ENCODE results near the gene RASSF5. TPM values are rescaled to one million over a fixed set of nuclear protein-coding genes. Genes with fewer than 3 reads are reported as not detected.
A peak's percentile ranks its signal among the peaks of the same experiment; 100 is the strongest.

The RASSF5 gene
- total RNA-seq, 1 experiment from 2014 or later: 12.4 TPM

- no peak overlapping the region for H3K4me3 ChIP-seq
- H3K27ac ChIP-seq: no peak overlapping the region
- intact Hi-C loops (cut with micrococcal nuclease; ENCODE audit: unreplicated experiment): no loop called here
- no peaks in the 10 kb centered on the region for H3K79me2 ChIP-seq (ENCODE audit: low read depth)
- peaks cover 5% of the 10 kb centered on the region; the same call in 1 of the 2 replicates for H3K9me3 ChIP-seq (ENCODE audit: insufficient read depth, low read depth)
- H4K20me1 ChIP-seq (ENCODE audit: insufficient read depth): no peaks in the 10 kb centered on the region
- H2AFZ ChIP-seq: no peak overlapping the region
- POLR2A ChIA-PET (ENCODE audit: unreplicated experiment): no interaction called here
- TF ChIP-seq, protein P1, sequence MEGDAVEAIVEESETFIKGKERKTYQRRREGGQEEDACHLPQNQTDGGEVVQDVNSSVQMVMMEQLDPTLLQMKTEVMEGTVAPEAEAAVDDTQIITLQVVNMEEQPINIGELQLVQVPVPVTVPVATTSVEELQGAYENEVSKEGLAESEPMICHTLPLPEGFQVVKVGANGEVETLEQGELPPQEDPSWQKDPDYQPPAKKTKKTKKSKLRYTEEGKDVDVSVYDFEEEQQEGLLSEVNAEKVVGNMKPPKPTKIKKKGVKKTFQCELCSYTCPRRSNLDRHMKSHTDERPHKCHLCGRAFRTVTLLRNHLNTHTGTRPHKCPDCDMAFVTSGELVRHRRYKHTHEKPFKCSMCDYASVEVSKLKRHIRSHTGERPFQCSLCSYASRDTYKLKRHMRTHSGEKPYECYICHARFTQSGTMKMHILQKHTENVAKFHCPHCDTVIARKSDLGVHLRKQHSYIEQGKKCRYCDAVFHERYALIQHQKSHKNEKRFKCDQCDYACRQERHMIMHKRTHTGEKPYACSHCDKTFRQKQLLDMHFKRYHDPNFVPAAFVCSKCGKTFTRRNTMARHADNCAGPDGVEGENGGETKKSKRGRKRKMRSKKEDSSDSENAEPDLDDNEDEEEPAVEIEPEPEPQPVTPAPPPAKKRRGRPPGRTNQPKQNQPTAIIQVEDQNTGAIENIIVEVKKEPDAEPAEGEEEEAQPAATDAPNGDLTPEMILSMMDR (conservative IDR thresholded peaks at IDR 0.05): no peak
- TF ChIP-seq EZH2 (IDR thresholded peaks at IDR 0.05; ENCODE audit: low read depth): no peak
- H3K27me3 ChIP-seq (ENCODE audit: insufficient read depth, low read depth): no peaks in the 10 kb centered on the region
- no TSS peak for BruUV-seq (replicated peaks)
- DNase-seq: no peak
- CTCF ChIA-PET: no interaction called here
- no peaks in the 10 kb centered on the region for H3K9me2 ChIP-seq (ENCODE audit: insufficient read depth)
- no peaks in the 10 kb centered on the region for H3K4me1 ChIP-seq (replicated peaks; ENCODE audit: insufficient read depth)
- no peak overlapping the region for H3K4me2 ChIP-seq
- H3K36me3 ChIP-seq (ENCODE audit: low read depth): no peaks in the 10 kb centered on the region
- H3F3A ChIP-seq (ENCODE audit: insufficient read depth, low read depth): no peaks in the 10 kb centered on the region
Observed at GRCh38 chr1:206628916-206629315, 121.6 kb downstream of the RASSF5 start.

GRCh38 chr1:206631085-206631509, 123.8 kb downstream of the RASSF5 start:
- Histone ChIP-seq H3K4me1 (replicated peaks; ENCODE audit: insufficient read depth) (peaks cover 10% of the 10 kb centered on the region), H3K9me2 (ENCODE audit: insufficient read depth) (no peaks in the 10 kb centered on the region), H3K4me3 (no peak overlapping the region), H3K9me3 (ENCODE audit: insufficient read depth, low read depth) (peaks cover 4% of the 10 kb centered on the region; the same call in 1 of the 2 replicates), H3K4me2 (no peak overlapping the region), H3K79me2 (ENCODE audit: low read depth) (no peaks in the 10 kb centered on the region), H3K27me3 (ENCODE audit: insufficient read depth, low read depth) (no peaks in the 10 kb centered on the region), H4K20me1 (ENCODE audit: insufficient read depth) (no peaks in the 10 kb centered on the region), H2AFZ (no peak overlapping the region), H3K36me3 (ENCODE audit: low read depth) (no peaks in the 10 kb centered on the region), H3K27ac (no peak overlapping the region), H3F3A (ENCODE audit: insufficient read depth, low read depth) (peaks cover 6% of the 10 kb centered on the region; the same call in 1 of the 2 replicates)
- BruUV-seq (replicated peaks): no TSS peak
- ChIA-PET CTCF (interaction anchor here (0.6 to 1.4 kb wide), 6 partner anchors 13 to 281 kb away, joined by 3 to 8 read pairs (median 5); partner anchors contain the start of gene EIF2D), POLR2A (ENCODE audit: unreplicated experiment) (interaction anchor here (0.7 kb wide), 1 partner anchor 401 kb away, joined by 3 read pairs; the partner anchor contains the start of gene C1orf116)
- TF ChIP-seq, protein P1 (conservative IDR thresholded peaks at IDR 0.05): peak; percentile 63
- no peak for TF ChIP-seq EZH2 (IDR thresholded peaks at IDR 0.05; ENCODE audit: low read depth)
- intact Hi-C loops (cut with micrococcal nuclease; ENCODE audit: unreplicated experiment): loop anchor here (5.0 to 10.0 kb wide), 3 partner anchors 424 to 866 kb away; partner anchors contain the start of genes CR1, PFKFB2 and YOD1
- peak; percentile 31 to 62 for DNase-seq

DNA sequence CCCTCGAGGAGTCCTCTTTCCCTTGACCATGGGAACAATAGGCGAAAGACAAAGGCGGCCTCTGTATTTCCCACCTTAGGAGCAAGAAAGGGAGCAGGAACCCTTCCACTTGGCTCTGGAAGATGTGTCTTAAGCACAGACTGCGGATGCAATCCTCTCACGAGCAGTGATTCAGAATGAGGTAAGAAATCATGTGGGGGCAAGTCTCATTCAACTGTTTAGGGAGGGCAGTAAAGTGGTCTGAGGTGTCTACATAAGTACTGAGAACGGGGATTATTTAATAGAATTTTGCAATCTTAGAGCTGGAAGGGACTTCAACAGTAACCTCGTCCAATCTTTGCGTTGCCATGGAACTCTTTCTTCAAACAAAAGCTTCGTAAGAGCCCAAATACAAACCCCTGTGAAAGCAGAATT, 126.4 kb downstream of the RASSF5 start:
- Histone ChIP-seq H3F3A (ENCODE audit: insufficient read depth, low read depth) (peaks cover 13% of the 10 kb centered on the region; the same call in 1 of the 2 replicates), H3K9me3 (ENCODE audit: insufficient read depth, low read depth) (no peaks in the 10 kb centered on the region), H3K36me3 (ENCODE audit: low read depth) (no peaks in the 10 kb centered on the region), H3K27ac (no peak overlapping the region), H3K9me2 (ENCODE audit: insufficient read depth) (no peaks in the 10 kb centered on the region), H4K20me1 (ENCODE audit: insufficient read depth) (no peaks in the 10 kb centered on the region), H3K27me3 (ENCODE audit: insufficient read depth, low read depth) (no peaks in the 10 kb centered on the region), H3K4me3 (no peak overlapping the region), H3K79me2 (ENCODE audit: low read depth) (no peaks in the 10 kb centered on the region), H2AFZ (no peak overlapping the region), H3K4me1 (replicated peaks; ENCODE audit: insufficient read depth) (peaks cover 10% of the 10 kb centered on the region), H3K4me2 (no peak overlapping the region)
- CTCF ChIA-PET: interaction anchor here (0.6 kb wide), 1 partner anchor 88 kb away, joined by 10 read pairs; no protein-coding TSS in a partner anchor
- DNase-seq: no peak
- no TSS peak for BruUV-seq (replicated peaks)
- POLR2A ChIA-PET (ENCODE audit: unreplicated experiment): interaction anchor here (0.8 kb wide), 1 partner anchor 54 kb away, joined by 7 read pairs; no protein-coding TSS in a partner anchor
- intact Hi-C loops (cut with micrococcal nuclease; ENCODE audit: unreplicated experiment): loop anchor here (1.0 to 10.0 kb wide), 6 partner anchors 31 to 864 kb away; partner anchors contain the start of genes CR1, PFKFB2 and YOD1
- TF ChIP-seq, protein P1 (conservative IDR thresholded peaks at IDR 0.05): no peak
- no peak for TF ChIP-seq EZH2 (IDR thresholded peaks at IDR 0.05; ENCODE audit: low read depth)

Measured in PC-9 (cell line).